Measurements from ENCODE around the gene RANBP10. TPM values are rescaled to one million over a fixed set of nuclear protein-coding genes. Genes with fewer than 3 reads are reported as not detected.

RANBP10 gene
- total and polyA plus RNA-seq, 2 experiments from 2014 or later, result 9.0 to 13.6 TPM

GRCh38 chr16:67800338-67800926 is 5.9 kb downstream of the RANBP10 start:
- no peaks in the 10 kb centered on the region for H3K27me3 Mint-ChIP-seq (ENCODE audit: insufficient read depth, low read depth, poor library complexity)
- H3K36me3 Mint-ChIP-seq (ENCODE audit: low read depth), result peaks cover 46% of the 10 kb centered on the region
- Histone ChIP-seq H3K36me3 (ENCODE audit: insufficient read depth) (peaks cover 7% of the 10 kb centered on the region; the same call in 1 of the 2 replicates), H3K79me2 (replicated peaks; ENCODE audit: insufficient read depth) (peaks cover 55% of the 10 kb centered on the region), H4K20me1 (replicated peaks; ENCODE audit: insufficient read depth) (peaks cover 24% of the 10 kb centered on the region; the same call in 1 of the 2 replicates), H3K9me2 (ENCODE audit: insufficient read depth) (no peaks in the 10 kb centered on the region), H3K4me1 (ENCODE audit: insufficient read depth) (peaks cover 5% of the 10 kb centered on the region), H3K27ac (ENCODE audit: low read depth) (no peak overlapping the region), H3K27me3 (ENCODE audit: insufficient read depth) (no peaks in the 10 kb centered on the region), H3K4me2 (no peak overlapping the region), H3K4me3 (no peak overlapping the region), H3F3A (replicated peaks; ENCODE audit: low read depth) (no peaks in the 10 kb centered on the region), H2AFZ (no peak overlapping the region)
- H3K4me3 Mint-ChIP-seq, result no peak overlapping the region
- peak overlapping the region; percentile 94 for H3K27ac Mint-ChIP-seq
- no peaks in the 10 kb centered on the region for H3K9me3 Mint-ChIP-seq
- ATAC-seq (no peak), DNase-seq (ENCODE audit: low spot score) (no peak)
- TF ChIP-seq EZH2phosphoT487 (IDR thresholded peaks at IDR 0.05; ENCODE audit: unreplicated experiment), result no peak
- TF ChIP-seq POLR2AphosphoS5 (IDR thresholded peaks at IDR 0.05; ENCODE audit: low read depth), result no peak
- no peak for TF ChIP-seq EZH2 (IDR thresholded peaks at IDR 0.05; ENCODE audit: low read depth, unreplicated experiment)
- TF ChIP-seq JUNB (IDR thresholded peaks at IDR 0.05; ENCODE audit: unreplicated experiment), result no peak
- no peak for TF ChIP-seq STAT1 (IDR thresholded peaks at IDR 0.05; ENCODE audit: unreplicated experiment)
- no peak for TF ChIP-seq ETS1 (IDR thresholded peaks at IDR 0.05)
- TF ChIP-seq CREB1 (CRISPR knock-in tag; IDR thresholded peaks at IDR 0.05; ENCODE audit: low read depth), result no peak
- H3K4me1 Mint-ChIP-seq, result peaks cover 7% of the 10 kb centered on the region

DNA sequence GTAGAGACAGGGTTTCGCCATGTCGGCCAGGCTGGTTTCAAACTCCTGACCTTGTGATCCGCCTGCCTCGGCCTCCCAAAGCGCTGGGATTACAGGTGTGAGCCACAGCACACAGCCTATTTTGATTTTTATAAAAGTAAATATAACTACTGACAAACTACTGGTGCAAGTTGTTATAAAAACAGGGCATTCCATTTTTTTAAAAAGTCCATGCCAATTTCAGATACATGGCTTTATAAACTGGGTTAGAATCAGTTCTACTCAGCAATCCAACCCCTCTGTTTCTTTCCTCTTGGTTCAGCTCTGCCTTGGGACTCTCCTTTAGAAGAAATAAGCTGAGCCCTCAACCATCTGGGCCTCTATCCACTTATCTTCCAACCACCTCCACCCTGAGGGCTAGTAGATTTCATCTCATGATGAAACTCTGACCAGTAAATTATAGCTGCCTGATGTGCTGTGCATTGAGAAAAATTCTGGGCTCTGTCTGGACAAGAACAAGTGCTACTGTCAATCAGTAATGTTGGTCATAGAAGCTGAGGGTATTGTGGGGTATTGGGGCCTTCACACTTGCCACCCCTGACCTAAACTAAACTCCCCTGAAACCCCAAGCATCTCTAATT is 10.2 kb downstream of the RANBP10 start:
- Mint-ChIP-seq H3K9me3 (no peaks in the 10 kb centered on the region), H3K4me1 (no peaks in the 10 kb centered on the region), H3K27me3 (ENCODE audit: insufficient read depth, low read depth, poor library complexity) (no peaks in the 10 kb centered on the region), H3K4me3 (no peak overlapping the region), H3K27ac (no peak overlapping the region), H3K36me3 (ENCODE audit: low read depth) (peaks cover 20% of the 10 kb centered on the region)
- H3K9me2 ChIP-seq (ENCODE audit: insufficient read depth), result no peaks in the 10 kb centered on the region
- no peaks in the 10 kb centered on the region for H3K4me1 ChIP-seq (ENCODE audit: insufficient read depth)
- H3K27ac ChIP-seq (ENCODE audit: low read depth), result no peak overlapping the region
- H4K20me1 ChIP-seq (replicated peaks; ENCODE audit: insufficient read depth), result peaks cover 24% of the 10 kb centered on the region; the same call in 1 of the 2 replicates
- no peak overlapping the region for H3K4me2 ChIP-seq
- DNase-seq (ENCODE audit: low spot score), result no peak
- ATAC-seq, result no peak
- no peaks in the 10 kb centered on the region for H3K36me3 ChIP-seq (ENCODE audit: insufficient read depth)
- no peak overlapping the region for H2AFZ ChIP-seq
- 0 out of 2 replicates have a peak, but pooled peaks cover 2% of the 10 kb centered on the region for H3F3A ChIP-seq (replicated peaks; ENCODE audit: low read depth)
- no peak overlapping the region for H3K4me3 ChIP-seq
- H3K27me3 ChIP-seq (ENCODE audit: insufficient read depth), result no peaks in the 10 kb centered on the region
- peaks cover 46% of the 10 kb centered on the region for H3K79me2 ChIP-seq (replicated peaks; ENCODE audit: insufficient read depth)
- TF ChIP-seq JUNB (IDR thresholded peaks at IDR 0.05; ENCODE audit: unreplicated experiment) (no peak), ZNF331 (CRISPR knock-in tag; IDR thresholded peaks at IDR 0.05; ENCODE audit: low read depth) (no peak), NANOG (IDR thresholded peaks at IDR 0.05; ENCODE audit: borderline replicate concordance) (no peak), ZNF114 (CRISPR knock-in tag; IDR thresholded peaks at IDR 0.05) (no peak), EZH2phosphoT487 (IDR thresholded peaks at IDR 0.05; ENCODE audit: unreplicated experiment) (no peak)
- TF ChIP-seq, protein P1, sequence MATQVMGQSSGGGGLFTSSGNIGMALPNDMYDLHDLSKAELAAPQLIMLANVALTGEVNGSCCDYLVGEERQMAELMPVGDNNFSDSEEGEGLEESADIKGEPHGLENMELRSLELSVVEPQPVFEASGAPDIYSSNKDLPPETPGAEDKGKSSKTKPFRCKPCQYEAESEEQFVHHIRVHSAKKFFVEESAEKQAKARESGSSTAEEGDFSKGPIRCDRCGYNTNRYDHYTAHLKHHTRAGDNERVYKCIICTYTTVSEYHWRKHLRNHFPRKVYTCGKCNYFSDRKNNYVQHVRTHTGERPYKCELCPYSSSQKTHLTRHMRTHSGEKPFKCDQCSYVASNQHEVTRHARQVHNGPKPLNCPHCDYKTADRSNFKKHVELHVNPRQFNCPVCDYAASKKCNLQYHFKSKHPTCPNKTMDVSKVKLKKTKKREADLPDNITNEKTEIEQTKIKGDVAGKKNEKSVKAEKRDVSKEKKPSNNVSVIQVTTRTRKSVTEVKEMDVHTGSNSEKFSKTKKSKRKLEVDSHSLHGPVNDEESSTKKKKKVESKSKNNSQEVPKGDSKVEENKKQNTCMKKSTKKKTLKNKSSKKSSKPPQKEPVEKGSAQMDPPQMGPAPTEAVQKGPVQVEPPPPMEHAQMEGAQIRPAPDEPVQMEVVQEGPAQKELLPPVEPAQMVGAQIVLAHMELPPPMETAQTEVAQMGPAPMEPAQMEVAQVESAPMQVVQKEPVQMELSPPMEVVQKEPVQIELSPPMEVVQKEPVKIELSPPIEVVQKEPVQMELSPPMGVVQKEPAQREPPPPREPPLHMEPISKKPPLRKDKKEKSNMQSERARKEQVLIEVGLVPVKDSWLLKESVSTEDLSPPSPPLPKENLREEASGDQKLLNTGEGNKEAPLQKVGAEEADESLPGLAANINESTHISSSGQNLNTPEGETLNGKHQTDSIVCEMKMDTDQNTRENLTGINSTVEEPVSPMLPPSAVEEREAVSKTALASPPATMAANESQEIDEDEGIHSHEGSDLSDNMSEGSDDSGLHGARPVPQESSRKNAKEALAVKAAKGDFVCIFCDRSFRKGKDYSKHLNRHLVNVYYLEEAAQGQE (IDR thresholded peaks at IDR 0.05; ENCODE audit: unreplicated experiment), result no peak
